Activated CD4-positive, alpha-beta T cell treated with anti-CD3 and anti-CD28 coated beads, Interleukin-2, amount 50 U/mL, for 24 hours (primary cell): Measurements from ENCODE around the gene POLK.
"Not testable (repeated sequence)": the region's sequence is repeated elsewhere in the genome, so short reads cannot be mapped to it uniquely, and the experiment has no call there.

ENCODE experiments used
- DNase-seq, 2 donors: peaks; one replicate each; pipeline ENCODE4 v3.0.0-alpha.2; 2020; ENCODE audit warnings: low read depth in 1 of 2, low spot score in 1 of 2

The POLK gene

DNA sequence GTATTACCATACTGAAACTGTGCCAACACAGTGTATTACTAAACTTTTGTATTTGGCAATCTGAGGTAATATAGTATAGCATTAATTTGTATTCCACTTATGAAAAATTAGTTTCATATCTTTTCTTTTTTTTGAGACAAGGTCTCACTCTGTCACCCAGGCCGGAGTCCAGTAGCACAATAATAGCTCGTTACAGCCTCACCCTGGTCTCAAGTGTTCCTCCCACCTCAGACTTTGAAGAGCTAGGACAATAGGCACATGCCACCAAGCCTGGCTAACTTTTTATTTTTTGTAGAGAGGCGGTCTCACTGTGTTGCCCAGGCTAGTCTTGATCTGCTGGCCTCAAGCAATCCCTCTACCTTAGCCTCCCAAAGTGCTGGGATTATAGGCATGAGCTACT lies 36.1 kb downstream of the POLK start:
- DNase-seq: no peak

- DNase-seq: no peak
Measured at GRCh38 chr5:75550597-75550996, 38.9 kb downstream of the POLK start.

GRCh38 chr5:75551471-75551870 lies 39.8 kb downstream of the POLK start:
- no peak for DNase-seq

GRCh38 chr5:75552764-75553163 lies 41.1 kb downstream of the POLK start:
- DNase-seq: no peak

GRCh38 chr5:75553358-75553757 lies 41.7 kb downstream of the POLK start:
- DNase-seq: no peak

DNA sequence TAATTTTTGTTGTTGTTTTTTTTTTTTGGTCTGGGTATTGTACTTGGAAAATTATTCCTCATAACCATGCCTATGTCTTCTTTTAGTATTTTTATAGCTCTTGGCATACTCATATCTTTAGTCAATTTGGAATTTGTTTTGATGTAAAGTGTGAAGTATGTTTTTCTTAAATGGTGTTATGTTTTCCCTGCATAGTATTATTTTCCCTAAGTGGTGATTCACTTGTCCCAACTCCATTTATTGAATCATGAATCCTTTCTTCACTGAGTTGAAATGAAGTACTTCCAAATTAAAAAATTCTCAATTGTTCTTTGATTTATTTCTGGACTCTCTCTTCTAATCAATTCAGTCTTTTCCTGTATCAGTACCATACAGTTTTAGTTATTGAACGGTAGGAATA lies 46.5 kb downstream of the POLK start:
- DNase-seq: no peak

- no peak for DNase-seq
Measured at GRCh38 chr5:75558981-75559632, 47.4 kb downstream of the POLK start.

DNA sequence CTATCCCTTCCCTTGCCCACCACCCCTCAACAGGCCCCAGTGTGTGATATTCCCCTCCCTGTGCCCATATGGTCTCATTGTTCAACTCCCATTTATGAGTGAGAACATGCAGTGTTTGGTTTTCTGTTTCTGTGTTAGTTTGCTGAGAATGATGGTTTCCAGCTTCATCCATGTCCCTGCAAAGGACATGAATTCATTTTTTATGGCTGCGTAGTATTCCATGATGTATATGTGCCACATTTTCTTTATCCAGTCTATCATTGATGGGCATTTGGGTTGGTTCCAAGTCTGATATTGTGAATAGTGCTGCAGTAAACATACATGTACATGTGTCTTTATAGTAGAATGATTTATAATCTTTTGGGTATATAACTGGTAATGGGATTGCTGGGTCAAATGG lies 49.0 kb downstream of the POLK start:
- not testable (repeated sequence) for DNase-seq

- DNase-seq: not testable (repeated sequence)
Measured at GRCh38 chr5:75565991-75566709, 54.5 kb downstream of the POLK start.

GRCh38 chr5:75566710-75567309 lies 55.1 kb downstream of the POLK start:
- peak in 1 of 2 donors; percentile 70 for DNase-seq

GRCh38 chr5:75567710-75568109 lies 56.0 kb downstream of the POLK start:
- no peak for DNase-seq

GRCh38 chr5:75568202-75568601 lies 56.5 kb downstream of the POLK start:
- no peak for DNase-seq

DNA sequence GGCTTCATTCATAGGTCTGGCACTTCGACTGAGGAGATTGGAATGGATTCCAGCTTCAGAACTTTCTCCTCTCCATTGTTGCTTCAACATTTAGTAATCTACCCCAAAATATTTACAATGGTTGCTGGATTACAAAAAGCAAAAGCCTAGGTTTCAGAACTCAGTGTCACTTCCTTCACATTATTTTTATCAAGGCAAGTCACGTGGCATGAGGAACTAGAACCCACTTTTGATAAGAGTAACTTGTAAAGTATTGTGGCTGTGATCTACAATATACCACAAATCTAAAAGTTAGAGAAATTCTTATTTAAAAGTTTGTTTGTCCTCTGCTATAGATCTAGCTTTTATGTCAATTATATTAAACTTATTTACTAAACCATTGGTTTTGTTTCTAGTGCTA lies 59.9 kb downstream of the POLK start:
- no peak for DNase-seq

DNA sequence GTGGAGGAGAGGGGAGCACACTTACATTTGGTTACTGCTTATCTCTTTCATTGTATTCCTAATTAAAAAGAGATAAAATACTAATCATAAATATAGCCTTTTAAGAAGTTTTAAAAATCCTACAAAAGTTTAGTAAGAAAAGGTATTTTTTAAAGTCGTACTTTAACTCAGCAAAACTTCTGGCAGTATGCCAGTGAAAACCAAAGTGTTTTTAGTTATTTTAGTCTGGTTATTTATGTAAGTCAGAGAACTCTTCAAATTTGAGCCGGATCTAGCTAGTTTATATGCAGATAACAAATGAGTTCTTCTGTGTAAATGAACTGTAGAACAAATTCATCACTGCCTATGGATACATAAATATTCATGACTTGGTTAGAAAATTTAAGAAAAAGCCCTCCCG lies 63.1 kb downstream of the POLK start:
- DNase-seq: no peak

GRCh38 chr5:75578280-75578679 lies 66.6 kb downstream of the POLK start:
- DNase-seq: not testable (repeated sequence)

DNA sequence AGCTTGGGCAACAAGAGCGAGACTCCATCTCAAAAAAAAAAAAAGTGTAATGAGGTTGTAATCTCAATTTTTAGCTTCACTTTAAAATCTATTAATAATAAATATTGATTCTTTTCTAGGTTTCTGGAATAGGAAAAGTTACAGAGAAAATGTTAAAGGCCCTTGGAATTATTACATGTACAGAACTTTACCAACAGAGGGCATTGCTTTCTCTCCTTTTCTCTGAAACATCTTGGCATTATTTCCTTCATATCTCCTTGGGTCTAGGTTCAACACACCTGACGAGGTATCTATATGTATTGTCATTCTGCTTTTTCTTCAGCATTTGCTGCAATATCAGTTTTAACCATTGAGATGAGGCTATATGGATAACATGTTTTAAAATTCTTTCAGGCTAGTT lies 73.0 kb downstream of the POLK start:
- DNase-seq: no peak

DNA sequence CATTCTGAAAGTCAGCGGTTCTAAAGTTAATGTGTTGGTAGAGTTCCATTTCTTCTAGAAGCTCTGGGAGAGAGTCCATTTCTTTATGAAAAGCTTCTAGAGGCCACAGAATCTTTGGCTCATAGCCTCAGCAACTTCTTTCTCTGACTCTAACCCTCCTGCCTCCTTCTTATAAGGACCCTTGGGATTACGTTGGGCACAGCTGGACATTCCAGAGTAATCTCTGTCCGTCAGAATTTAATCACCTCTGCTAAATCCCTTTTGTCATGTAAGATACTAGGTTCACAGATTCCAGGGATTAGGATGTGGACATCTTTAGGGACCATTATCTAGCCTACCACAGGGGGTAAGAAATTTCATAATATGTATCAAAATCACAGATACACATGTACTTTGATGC lies 77.0 kb downstream of the POLK start:
- DNase-seq: no peak

- DNase-seq: no peak
Measured at GRCh38 chr5:75600535-75600934, 88.8 kb downstream of the POLK start.

DNA sequence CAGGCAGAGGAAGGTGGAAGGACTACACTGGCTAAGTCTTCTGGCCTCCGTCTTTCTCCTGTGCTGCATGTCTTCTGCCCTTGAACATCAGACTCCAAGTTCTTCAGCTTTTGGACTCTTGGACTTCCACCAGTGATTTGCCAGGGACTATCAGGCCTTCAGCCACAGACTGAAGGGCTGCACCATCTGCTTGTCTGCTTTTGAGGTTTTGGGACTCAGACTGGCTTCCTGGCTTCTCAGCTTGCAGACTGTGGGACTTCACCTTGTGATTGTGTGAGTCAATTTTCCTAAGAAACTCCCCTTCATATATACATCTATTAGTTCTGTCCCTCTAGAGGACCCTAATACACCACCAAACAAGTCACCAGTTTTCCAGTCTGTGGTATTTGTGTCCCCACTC lies 89.9 kb downstream of the POLK start:
- no peak for DNase-seq

DNA sequence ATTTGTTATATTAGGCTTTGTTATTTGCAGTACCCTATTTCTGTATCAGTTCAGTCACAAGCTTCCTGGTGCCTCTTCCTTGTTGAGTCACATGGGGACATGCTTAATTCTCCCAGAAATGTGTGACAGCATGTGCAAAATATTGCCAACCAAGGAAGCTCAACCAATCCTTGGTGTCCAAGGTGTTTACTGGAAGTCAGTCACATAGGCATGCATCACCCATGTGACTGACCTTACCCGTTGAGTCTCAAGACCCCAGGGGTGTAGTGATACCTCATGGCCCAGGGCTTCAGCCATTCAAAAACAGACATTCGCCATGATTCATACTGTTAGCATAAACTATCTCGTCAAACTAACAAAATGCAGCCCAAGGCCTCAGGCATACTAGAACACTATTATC lies 90.3 kb downstream of the POLK start:
- no peak for DNase-seq

GRCh38 chr5:75603371-75603770 lies 91.7 kb downstream of the POLK start:
- DNase-seq: no peak

- DNase-seq: no peak
Measured at GRCh38 chr5:75603821-75604220, 92.1 kb downstream of the POLK start.

DNA sequence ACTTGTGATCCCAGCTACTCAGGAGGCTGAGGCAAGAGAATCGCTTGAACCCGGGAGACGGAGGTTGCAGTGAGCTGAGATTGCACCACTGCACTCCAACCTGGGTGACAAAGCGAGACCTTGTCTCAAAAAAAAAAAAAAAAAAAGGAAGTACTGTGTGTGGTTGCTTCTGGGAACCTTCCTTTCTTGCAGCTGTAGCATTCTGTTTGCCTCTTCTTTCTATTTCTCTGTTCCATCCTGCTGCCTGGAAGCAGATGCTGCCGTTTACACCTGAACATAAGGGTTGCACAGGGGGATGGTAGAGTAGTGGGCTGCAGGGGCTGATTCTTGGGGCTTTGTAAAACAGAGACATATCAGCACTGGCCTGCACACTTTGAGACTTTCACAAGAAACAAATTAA lies 95.7 kb downstream of the POLK start:
- DNase-seq: not testable (repeated sequence)
